Measurements from ENCODE around the gene NFKBIL1.

NFKBIL1 gene

DNA sequence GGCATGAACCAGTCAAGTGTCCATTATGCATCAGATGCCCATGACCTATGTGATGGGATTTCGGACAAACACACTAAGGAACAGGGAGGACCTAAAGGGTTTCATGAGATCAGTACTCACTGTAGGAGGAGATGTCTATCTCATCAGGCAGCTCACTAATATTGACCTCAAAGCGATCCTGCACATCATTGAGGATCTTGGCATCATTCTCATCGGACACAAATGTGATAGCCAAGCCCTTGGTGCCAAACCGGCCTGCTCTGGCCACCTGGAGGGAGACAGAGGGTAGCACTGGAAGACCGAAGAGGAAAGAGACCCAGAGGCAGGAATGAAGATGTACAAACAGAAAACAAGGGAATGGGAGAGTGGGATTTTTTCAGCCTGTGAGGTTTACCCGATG is 16.7 kb upstream of the NFKBIL1 start:
- peaks cover 57% of the 10 kb centered on the region for H3K36me3 Mint-ChIP-seq (ENCODE audit: low read depth)
- DNase-seq, result no peak

GRCh38 chr6:31531162-31531561 is 16.2 kb upstream of the NFKBIL1 start:
- H3K9me3 Mint-ChIP-seq, result no peaks in the 10 kb centered on the region
- peaks cover 19% of the 10 kb centered on the region for H3K4me1 Mint-ChIP-seq
- H3K36me3 Mint-ChIP-seq (ENCODE audit: low read depth), result peaks cover 62% of the 10 kb centered on the region
- H3K4me3 Mint-ChIP-seq, result no peak overlapping the region
- no peak overlapping the region for H3K27ac Mint-ChIP-seq
- DNase-seq (no peak), ATAC-seq (no peak)
- no peaks in the 10 kb centered on the region for H3K27me3 Mint-ChIP-seq

More for the DNA sequence above, 16.7 kb upstream of the NFKBIL1 start:
- ATAC-seq, result no peak
- Mint-ChIP-seq H3K4me3 (no peak overlapping the region), H3K27ac (no peak overlapping the region), H3K4me1 (peaks cover 14% of the 10 kb centered on the region), H3K9me3 (no peaks in the 10 kb centered on the region), H3K27me3 (no peaks in the 10 kb centered on the region)

- ATAC-seq (no peak), DNase-seq (no peak)
- Mint-ChIP-seq H3K27me3 (no peaks in the 10 kb centered on the region), H3K4me1 (peaks cover 25% of the 10 kb centered on the region), H3K9me3 (no peaks in the 10 kb centered on the region), H3K36me3 (ENCODE audit: low read depth) (peaks cover 69% of the 10 kb centered on the region), H3K4me3 (no peak overlapping the region), H3K27ac (peak overlapping the region; percentile 29)
Observed at GRCh38 chr6:31531771-31532643, 15.4 kb upstream of the NFKBIL1 start.

GRCh38 chr6:31532644-31533454 is 14.6 kb upstream of the NFKBIL1 start:
- DNase-seq (no peak), ATAC-seq (no peak)
- Mint-ChIP-seq H3K27ac (peak overlapping the region; percentile 59), H3K9me3 (no peaks in the 10 kb centered on the region), H3K27me3 (no peaks in the 10 kb centered on the region), H3K4me3 (no peak overlapping the region), H3K4me1 (peaks cover 30% of the 10 kb centered on the region), H3K36me3 (ENCODE audit: low read depth) (peaks cover 74% of the 10 kb centered on the region)

DNA sequence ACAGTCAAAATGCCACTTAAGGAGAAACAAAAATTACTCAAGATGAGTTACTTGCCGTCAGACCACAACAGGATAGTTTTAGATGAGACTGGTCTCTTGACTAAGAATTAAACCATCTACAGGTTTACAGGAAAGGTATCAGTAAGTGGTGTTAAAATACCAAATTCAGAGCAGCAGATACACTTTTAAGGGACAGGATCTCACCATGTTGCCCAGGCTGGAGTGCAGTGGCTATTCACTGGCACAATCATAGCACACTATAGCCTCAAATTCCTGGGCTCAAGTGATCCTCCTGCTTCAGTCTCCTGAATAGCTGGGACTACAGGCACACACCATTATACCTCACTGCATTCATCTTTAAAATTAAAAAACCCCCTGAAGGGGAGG is 14.0 kb upstream of the NFKBIL1 start:
- Mint-ChIP-seq H3K36me3 (ENCODE audit: low read depth) (peaks cover 78% of the 10 kb centered on the region), H3K27ac (peak overlapping the region; percentile 59), H3K9me3 (no peaks in the 10 kb centered on the region), H3K4me1 (peaks cover 34% of the 10 kb centered on the region), H3K4me3 (no peak overlapping the region), H3K27me3 (no peaks in the 10 kb centered on the region)
- ATAC-seq (no peak), DNase-seq (no peak)

- peaks cover 84% of the 10 kb centered on the region for H3K36me3 Mint-ChIP-seq (ENCODE audit: low read depth)
- no peak overlapping the region for H3K27ac Mint-ChIP-seq
- ATAC-seq (no peak), DNase-seq (no peak)
- peaks cover 40% of the 10 kb centered on the region for H3K4me1 Mint-ChIP-seq
- no peaks in the 10 kb centered on the region for H3K27me3 Mint-ChIP-seq
- no peak overlapping the region for H3K4me3 Mint-ChIP-seq
- no peaks in the 10 kb centered on the region for H3K9me3 Mint-ChIP-seq
Observed at GRCh38 chr6:31534011-31534410, 13.4 kb upstream of the NFKBIL1 start.

DNA sequence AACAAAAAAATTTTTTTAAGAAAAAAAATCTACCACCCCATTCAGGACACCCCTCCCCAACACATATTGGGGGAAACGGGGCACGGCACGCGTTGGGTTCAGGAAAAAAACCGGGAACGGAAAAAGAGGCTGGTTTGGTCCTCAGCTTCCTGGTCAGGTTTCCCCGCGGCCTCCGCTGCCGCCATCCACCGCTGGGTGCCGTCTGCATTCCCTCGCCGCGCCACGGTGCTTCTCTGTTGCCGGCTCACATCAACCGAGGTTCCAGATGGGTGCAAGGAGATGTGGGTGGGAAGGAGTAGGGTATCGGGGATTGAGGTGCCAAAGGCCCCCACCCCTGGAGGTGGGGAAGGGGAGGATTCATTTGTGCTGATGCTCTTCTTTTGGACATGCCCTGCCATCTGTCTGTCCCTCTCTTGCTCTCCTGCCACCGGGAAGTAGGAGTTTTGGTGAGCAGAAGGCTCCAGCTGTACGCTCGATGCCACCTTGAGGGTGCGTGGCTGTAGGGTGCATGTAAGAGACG is 12.8 kb upstream of the NFKBIL1 start:
- H3K4me1 Mint-ChIP-seq, result peaks cover 46% of the 10 kb centered on the region
- H3K27me3 Mint-ChIP-seq, result no peaks in the 10 kb centered on the region
- ATAC-seq, result no peak
- no peak for DNase-seq
- no peak overlapping the region for H3K27ac Mint-ChIP-seq
- H3K9me3 Mint-ChIP-seq, result no peaks in the 10 kb centered on the region
- H3K4me3 Mint-ChIP-seq, result no peak overlapping the region
- H3K36me3 Mint-ChIP-seq (ENCODE audit: low read depth), result peaks cover 88% of the 10 kb centered on the region

DNA sequence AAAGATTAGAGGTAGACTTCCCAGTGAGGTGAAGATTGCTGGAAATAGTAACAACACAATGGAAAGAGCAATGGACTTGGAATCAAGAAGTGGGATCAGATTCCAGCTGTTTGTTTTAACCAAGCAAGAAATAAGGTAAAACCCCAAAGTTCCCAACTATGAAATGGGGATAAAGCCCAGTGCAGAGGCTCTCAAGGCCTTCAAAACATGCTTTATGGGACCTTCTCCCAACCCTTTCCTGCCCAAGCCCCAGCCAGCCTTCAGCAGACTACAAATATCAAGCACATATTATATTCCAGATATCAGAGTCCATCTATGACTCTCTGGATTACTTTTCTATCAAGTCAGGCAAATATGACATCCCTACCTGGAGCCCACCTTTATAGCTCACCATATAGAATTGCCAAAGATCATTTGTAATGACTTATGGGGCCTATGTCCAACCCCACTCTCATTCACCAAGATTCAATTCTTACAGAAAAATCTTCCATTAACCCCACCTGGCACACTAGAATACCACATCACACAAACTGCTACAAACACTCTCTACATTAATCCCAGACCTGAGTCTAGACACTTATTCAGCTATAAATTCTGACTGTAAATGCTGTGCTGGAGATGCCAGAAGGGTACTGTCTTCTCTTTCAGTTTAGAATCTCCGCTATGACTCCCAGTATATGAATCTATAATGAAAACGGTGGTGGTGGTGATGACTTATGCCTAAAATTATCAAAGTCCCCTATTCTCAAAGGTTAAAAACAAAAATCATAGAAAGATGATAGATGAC is 11.7 kb upstream of the NFKBIL1 start:
- ATAC-seq (peak; percentile 11), DNase-seq (no peak)
- H3K27me3 Mint-ChIP-seq, result no peaks in the 10 kb centered on the region
- H3K27ac Mint-ChIP-seq, result peak overlapping the region; percentile 53
- H3K4me1 Mint-ChIP-seq, result peaks cover 54% of the 10 kb centered on the region
- H3K36me3 Mint-ChIP-seq (ENCODE audit: low read depth), result peaks cover 88% of the 10 kb centered on the region
- no peaks in the 10 kb centered on the region for H3K9me3 Mint-ChIP-seq
- H3K4me3 Mint-ChIP-seq, result peak overlapping the region; percentile 0

GRCh38 chr6:31538805-31539400 is 8.5 kb upstream of the NFKBIL1 start:
- H3K9me3 Mint-ChIP-seq, result no peaks in the 10 kb centered on the region
- H3K36me3 Mint-ChIP-seq (ENCODE audit: low read depth), result peaks cover 74% of the 10 kb centered on the region
- peak overlapping the region; percentile 94 for H3K27ac Mint-ChIP-seq
- ATAC-seq (no peak), DNase-seq (no peak)
- H3K27me3 Mint-ChIP-seq, result no peaks in the 10 kb centered on the region
- H3K4me3 Mint-ChIP-seq, result peak overlapping the region; percentile 81
- peaks cover 61% of the 10 kb centered on the region for H3K4me1 Mint-ChIP-seq

- Mint-ChIP-seq H3K36me3 (ENCODE audit: low read depth) (peaks cover 57% of the 10 kb centered on the region), H3K4me3 (peak overlapping the region; percentile 81), H3K4me1 (peaks cover 59% of the 10 kb centered on the region), H3K9me3 (no peaks in the 10 kb centered on the region), H3K27me3 (no peaks in the 10 kb centered on the region), H3K27ac (peak overlapping the region; percentile 94)
- DNase-seq (no peak), ATAC-seq (no peak)
Observed at GRCh38 chr6:31540640-31541039, 6.8 kb upstream of the NFKBIL1 start.

- Mint-ChIP-seq H3K27me3 (no peaks in the 10 kb centered on the region), H3K36me3 (ENCODE audit: low read depth) (peaks cover 52% of the 10 kb centered on the region), H3K9me3 (no peaks in the 10 kb centered on the region), H3K4me1 (peaks cover 59% of the 10 kb centered on the region), H3K27ac (peak overlapping the region; percentile 94), H3K4me3 (peak overlapping the region; percentile 81)
- DNase-seq (peak; percentile 61), ATAC-seq (peak; percentile 7)
Observed at GRCh38 chr6:31541059-31541657, 6.2 kb upstream of the NFKBIL1 start.

DNA sequence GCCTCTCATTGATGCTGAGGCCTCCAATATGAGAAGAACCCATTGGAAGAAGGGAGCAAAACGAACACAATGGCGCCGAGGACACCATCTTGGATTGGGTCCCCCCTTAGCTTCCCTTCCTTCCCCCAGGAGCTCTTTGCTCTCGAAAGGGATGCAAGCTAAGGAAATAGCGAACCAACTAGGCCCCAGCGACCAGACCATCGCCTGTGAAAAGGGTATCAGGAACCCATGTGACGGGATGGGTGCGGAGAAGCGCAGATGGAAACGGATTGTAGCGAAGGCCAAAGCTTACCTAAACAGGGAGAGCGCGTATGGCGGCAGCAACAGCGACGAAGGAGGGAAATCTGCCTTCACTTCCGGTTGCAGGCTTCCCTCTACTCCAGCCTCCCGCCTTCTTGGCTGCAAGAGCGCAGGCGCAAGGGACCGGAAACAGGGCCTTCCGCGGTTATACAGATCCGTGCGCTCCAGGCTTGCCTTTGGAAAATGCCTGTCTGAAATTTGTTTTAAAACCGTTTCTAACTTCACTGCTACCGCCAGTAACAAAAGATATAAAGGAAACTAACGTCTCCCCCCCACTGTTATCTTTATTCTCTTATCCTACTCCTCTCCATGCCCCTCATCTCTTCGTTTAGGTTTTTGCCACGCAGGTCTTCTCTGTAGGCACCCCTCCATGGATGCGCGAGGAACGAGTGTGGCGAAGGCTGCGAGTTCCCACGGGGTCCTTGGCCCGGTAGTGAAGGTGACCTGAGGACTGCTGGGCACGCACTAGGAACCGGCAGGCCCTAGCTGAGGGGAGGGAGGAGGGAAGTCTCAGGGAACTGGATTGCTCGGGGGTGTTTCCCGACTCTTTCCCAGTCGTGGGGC is 5.5 kb upstream of the NFKBIL1 start, which contains the start of gene DDX39B:
DDX39B (minus strand) TSS at position 346 of the 864 bp plus-strand sequence. CDS start 1,471 bp downstream, outside the sequence.
- ATAC-seq, result peak; percentile 77
- Mint-ChIP-seq H3K27me3 (no peaks in the 10 kb centered on the region), H3K4me3 (peak within 1 kb of the TSS; percentile 81), H3K36me3 (ENCODE audit: low read depth) (peaks cover 45% of the 10 kb centered on the region), H3K4me1 (peaks cover 61% of the 10 kb centered on the region), H3K9me3 (no peaks in the 10 kb centered on the region), H3K27ac (peak within 1 kb of the TSS; percentile 94)
- DNase-seq, result peak; percentile 94

DNA sequence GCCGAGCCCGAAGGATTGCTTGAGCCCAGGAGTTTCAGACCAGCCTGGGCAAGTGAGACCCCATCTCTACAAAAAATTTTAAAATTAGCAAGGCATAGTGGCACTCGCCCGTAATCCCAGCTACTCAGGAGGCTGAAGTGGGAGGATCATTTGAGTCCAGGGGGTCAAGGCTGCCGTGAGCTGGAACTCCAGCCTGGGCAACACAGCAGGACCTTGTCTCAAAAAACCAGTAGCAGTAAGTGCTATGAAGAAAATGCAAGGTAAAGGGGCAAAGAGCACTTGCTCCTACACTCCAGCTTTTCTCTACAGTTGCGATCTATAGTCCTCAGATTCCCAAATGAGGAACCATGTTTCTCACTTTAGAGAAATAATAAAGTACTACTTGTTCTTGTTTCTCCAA is 3.8 kb upstream of the NFKBIL1 start:
- H3K4me1 Mint-ChIP-seq, result peaks cover 63% of the 10 kb centered on the region
- H3K27me3 Mint-ChIP-seq, result no peaks in the 10 kb centered on the region
- no peaks in the 10 kb centered on the region for H3K9me3 Mint-ChIP-seq
- peak overlapping the region; percentile 81 for H3K4me3 Mint-ChIP-seq
- peaks cover 34% of the 10 kb centered on the region for H3K36me3 Mint-ChIP-seq (ENCODE audit: low read depth)
- no peak overlapping the region for H3K27ac Mint-ChIP-seq
- no peak for DNase-seq
- no peak for ATAC-seq

Measured in activated naive CD8-positive, alpha-beta T cell treated with anti-CD3 and anti-CD28 coated beads, Interleukin-2, amount 50 U/mL, for 24 hours (primary cell).